ENCODE measurements around the gene OR1S2. TPM values are rescaled to one million over a fixed set of nuclear protein-coding genes. Genes with fewer than 3 reads are reported as not detected.
"Not testable (repeated sequence)": the region's sequence is repeated elsewhere in the genome, so short reads cannot be mapped to it uniquely, and the experiment has no call there.

The OR1S2 gene, protein sequence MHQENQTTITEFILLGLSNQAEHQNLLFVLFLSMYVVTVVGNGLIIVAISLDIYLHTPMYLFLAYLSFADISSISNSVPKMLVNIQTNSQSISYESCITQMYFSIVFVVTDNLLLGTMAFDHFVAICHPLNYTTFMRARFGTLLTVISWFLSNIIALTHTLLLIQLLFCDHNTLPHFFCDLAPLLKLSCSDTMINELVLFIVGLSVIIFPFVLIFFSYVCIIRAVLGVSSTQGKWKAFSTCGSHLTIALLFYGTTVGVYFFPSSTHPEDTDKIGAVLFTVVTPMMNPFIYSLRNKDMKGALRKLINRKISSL
- polyA plus RNA-seq, result not detected

DNA sequence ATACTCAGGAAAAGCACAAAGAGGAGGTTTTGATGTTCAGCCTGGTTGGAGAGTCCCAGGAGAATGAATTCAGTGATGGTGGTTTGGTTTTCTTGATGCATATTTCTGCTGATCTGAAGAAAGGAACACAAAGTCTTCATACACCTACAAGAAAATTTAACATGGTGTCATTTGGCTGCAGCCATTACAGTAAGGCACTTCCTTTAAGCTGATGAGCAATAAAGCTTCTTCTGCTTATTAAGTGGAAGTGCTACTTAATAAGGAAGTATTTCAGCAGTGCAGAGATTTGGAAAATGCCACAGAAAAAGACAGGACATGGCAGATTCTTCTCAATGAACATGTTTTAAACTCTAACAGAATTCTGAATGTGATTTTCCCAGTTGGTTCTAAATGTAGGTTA, at the start of gene OR1S2:
Gene OR1S2, minus strand, starts transcription at position 101 of the 400 bp plus-strand sequence. Its CDS starts 0 bp downstream, at position 101.
- Histone ChIP-seq H3K27me3 (ENCODE audit: control insufficient read depth in 1 of 2, insufficient read depth in 2 of 2, low read length in 2 of 2) (no peaks in the 10 kb centered on the region), H3K27ac (ENCODE audit: low read depth in 2 of 2, low read length in 1 of 2) (no peak within 1 kb of the TSS), H3K4me1 (ENCODE audit: control insufficient read depth in 2 of 2, insufficient read depth in 2 of 2, low read length in 1 of 2) (no peaks in the 10 kb centered on the region), H3K4me3 (ENCODE audit: low read depth in 1 of 2, low read length in 2 of 2) (no peak within 1 kb of the TSS), H3K9me3 (ENCODE audit: control insufficient read depth in 2 of 2, insufficient read depth in 1 of 2, low read depth in 1 of 2, low read length in 1 of 2) (no peaks in the 10 kb centered on the region), H3K36me3 (ENCODE audit: control insufficient read depth in 2 of 2, insufficient read depth in 2 of 2, low read length in 1 of 2) (no peaks in the 10 kb centered on the region)

DNA sequence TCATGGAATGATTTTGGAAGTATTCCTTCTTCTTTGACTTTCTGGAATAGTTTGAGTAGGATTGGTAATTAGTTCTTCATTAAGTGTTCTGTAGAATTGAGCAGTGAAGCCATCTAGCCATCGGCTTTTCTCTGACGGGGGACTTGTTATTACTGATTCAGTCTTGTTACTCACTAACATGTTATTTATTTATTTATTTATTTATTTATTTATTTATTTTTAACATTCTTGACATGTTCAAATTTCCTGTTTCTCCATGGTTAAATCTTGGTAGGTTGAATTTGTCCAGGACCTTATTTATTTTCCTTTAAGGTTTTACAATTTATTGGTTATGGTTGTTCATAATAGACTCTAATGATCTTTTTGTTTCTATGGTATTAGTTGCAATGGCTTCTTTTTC, 40.0 kb upstream of the OR1S2 start:
- Histone ChIP-seq H3K4me1 (ENCODE audit: control insufficient read depth in 2 of 2, insufficient read depth in 2 of 2, low read length in 1 of 2) (no peaks in the 10 kb centered on the region), H3K9me3 (ENCODE audit: control insufficient read depth in 2 of 2, insufficient read depth in 1 of 2, low read depth in 1 of 2, low read length in 1 of 2) (no peaks in the 10 kb centered on the region), H3K27me3 (ENCODE audit: control insufficient read depth in 1 of 2, insufficient read depth in 2 of 2, low read length in 2 of 2) (no peaks in the 10 kb centered on the region), H3K4me3 (ENCODE audit: low read depth in 1 of 2, low read length in 2 of 2) (no peak overlapping the region), H3K27ac (ENCODE audit: low read depth in 2 of 2, low read length in 1 of 2) (no peak overlapping the region), H3K36me3 (ENCODE audit: control insufficient read depth in 2 of 2, insufficient read depth in 2 of 2, low read length in 1 of 2) (no peaks in the 10 kb centered on the region)
- 96 to 97% methylated on average over 2 of the region's 2 CpGs for WGBS, 2 donors

DNA sequence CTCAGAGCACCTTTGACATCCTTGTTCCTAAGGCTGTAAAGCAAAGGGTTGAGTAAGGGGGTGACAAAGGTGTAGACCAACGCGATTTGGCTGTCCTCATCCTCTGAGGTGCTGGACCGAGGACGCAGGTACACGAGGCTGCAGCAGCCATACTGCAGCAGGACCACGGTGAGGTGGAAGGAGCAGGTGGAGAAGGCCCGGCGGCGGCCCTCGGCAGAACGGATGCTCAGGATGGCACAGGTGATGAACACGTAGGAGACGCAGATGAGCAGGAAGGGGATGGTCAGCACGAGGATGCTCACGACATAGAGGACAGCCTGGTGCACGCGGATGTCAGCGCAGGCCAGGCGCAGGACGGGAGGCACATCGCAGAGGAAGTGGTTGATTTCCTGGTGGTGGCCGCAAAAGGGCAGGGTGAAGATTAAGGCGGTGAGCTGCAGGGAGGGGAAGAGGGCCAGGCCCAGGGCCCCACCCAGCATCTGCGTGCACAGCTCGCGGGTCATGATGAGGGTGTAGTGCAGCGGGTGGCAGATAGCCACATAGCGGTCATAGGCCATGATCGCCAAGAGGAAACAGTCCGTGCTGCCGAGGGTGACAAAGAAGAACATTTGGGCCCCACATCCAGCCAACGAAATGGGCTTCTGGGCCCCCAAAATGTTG, 24.1 kb upstream of the OR1S2 start:
- H3K4me3 ChIP-seq (ENCODE audit: low read depth in 1 of 2, low read length in 2 of 2), result no peak overlapping the region
- peaks cover 0 to 5% of the 10 kb centered on the region in 2 donors for H3K9me3 ChIP-seq (ENCODE audit: control insufficient read depth in 2 of 2, insufficient read depth in 1 of 2, low read depth in 1 of 2, low read length in 1 of 2)
- no peaks in the 10 kb centered on the region for H3K27me3 ChIP-seq (ENCODE audit: control insufficient read depth in 1 of 2, insufficient read depth in 2 of 2, low read length in 2 of 2)
- WGBS, 2 donors, result 91 to 92% methylated on average over 32 of the region's 32 CpGs
- H3K27ac ChIP-seq (ENCODE audit: low read depth in 2 of 2, low read length in 1 of 2), result no peak overlapping the region
- no peaks in the 10 kb centered on the region for H3K36me3 ChIP-seq (ENCODE audit: control insufficient read depth in 2 of 2, insufficient read depth in 2 of 2, low read length in 1 of 2)
- H3K4me1 ChIP-seq (ENCODE audit: control insufficient read depth in 2 of 2, insufficient read depth in 2 of 2, low read length in 1 of 2), result no peaks in the 10 kb centered on the region

DNA sequence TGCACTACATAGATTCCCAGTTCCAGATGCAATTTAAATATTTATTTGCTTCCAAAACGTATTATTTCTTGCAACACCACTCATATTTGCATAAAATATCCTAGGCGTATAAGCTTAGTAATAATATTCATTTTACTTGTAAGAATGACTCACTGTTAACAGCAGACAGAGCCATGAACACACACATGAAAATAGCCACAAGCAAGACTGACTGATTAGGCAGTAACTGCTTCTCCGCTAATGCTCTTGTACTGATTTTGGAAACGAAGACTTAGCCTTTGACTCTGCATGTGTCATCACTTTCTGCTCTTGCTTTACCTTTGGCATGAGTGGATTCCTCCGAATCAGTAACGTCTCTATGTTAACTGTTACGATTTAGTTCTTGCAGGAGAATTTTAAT, 18.8 kb upstream of the OR1S2 start:
- WGBS, 2 donors, result 47 to 64% methylated on average over 7 of the region's 7 CpGs

DNA sequence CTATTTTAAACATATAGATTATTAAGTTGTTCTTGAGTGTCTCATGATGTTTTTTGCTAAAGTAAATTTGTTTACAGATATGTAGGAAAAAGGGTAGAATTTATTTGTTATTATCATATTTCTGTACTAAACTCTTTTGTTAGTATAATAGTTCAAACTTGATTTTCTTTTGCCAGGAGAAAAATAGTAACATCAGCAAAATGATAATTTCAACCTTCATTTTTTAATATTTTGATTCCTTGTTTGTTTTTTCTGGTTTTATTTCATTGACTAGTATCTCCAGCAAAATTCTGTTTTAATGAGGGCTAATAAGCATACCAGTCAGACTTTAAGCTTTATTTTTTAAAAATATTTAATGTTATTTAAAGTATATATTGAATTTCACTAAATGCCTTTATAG, 12.5 kb upstream of the OR1S2 start:
- Histone ChIP-seq H3K27ac (ENCODE audit: low read depth in 2 of 2, low read length in 1 of 2) (no peak overlapping the region), H3K36me3 (ENCODE audit: control insufficient read depth in 2 of 2, insufficient read depth in 2 of 2, low read length in 1 of 2) (no peaks in the 10 kb centered on the region), H3K4me1 (ENCODE audit: control insufficient read depth in 2 of 2, insufficient read depth in 2 of 2, low read length in 1 of 2) (no peaks in the 10 kb centered on the region), H3K4me3 (ENCODE audit: low read depth in 1 of 2, low read length in 2 of 2) (no peak overlapping the region), H3K27me3 (ENCODE audit: control insufficient read depth in 1 of 2, insufficient read depth in 2 of 2, low read length in 2 of 2) (no peaks in the 10 kb centered on the region), H3K9me3 (ENCODE audit: control insufficient read depth in 2 of 2, insufficient read depth in 1 of 2, low read depth in 1 of 2, low read length in 1 of 2) (no peaks in the 10 kb centered on the region)

More for the DNA sequence above, 18.8 kb upstream of the OR1S2 start:
- Histone ChIP-seq H3K4me3 (ENCODE audit: low read depth in 1 of 2, low read length in 2 of 2) (no peak overlapping the region), H3K9me3 (ENCODE audit: control insufficient read depth in 2 of 2, insufficient read depth in 1 of 2, low read depth in 1 of 2, low read length in 1 of 2) (no peaks in the 10 kb centered on the region), H3K27ac (ENCODE audit: low read depth in 2 of 2, low read length in 1 of 2) (no peak overlapping the region), H3K27me3 (ENCODE audit: control insufficient read depth in 1 of 2, insufficient read depth in 2 of 2, low read length in 2 of 2) (no peaks in the 10 kb centered on the region), H3K36me3 (ENCODE audit: control insufficient read depth in 2 of 2, insufficient read depth in 2 of 2, low read length in 1 of 2) (no peaks in the 10 kb centered on the region), H3K4me1 (ENCODE audit: control insufficient read depth in 2 of 2, insufficient read depth in 2 of 2, low read length in 1 of 2) (no peaks in the 10 kb centered on the region)

DNA sequence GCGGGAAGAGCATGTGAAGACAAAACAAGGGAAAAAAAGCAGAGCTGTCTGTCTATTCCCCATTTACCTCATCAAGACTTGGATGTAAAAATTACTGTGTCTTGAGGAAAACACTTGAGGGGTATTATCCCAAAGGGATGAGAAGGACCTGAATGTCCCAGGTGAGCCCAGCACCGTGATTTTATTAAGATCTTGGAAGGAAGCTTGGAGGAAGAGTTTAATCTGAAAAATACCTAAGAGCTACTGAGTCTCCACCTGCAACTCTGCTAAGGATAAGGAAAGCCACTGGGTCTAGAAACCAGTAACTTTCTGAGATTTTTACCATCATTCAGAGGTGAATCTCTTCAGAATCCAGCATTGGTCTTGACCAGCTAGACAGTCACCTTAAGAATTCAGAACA, 8.5 kb upstream of the OR1S2 start, which contains the start of gene OR1S1:
Gene OR1S1, plus strand, starts transcription at position 301 of the 400 bp plus-strand sequence.
- not testable (repeated sequence) for H3K36me3 ChIP-seq (ENCODE audit: control insufficient read depth in 2 of 2, insufficient read depth in 2 of 2, low read length in 1 of 2); H3K27ac ChIP-seq (ENCODE audit: low read depth in 2 of 2, low read length in 1 of 2)
- 78 to 86% methylated on average over 2 of the region's 2 CpGs for WGBS, 2 donors

DNA sequence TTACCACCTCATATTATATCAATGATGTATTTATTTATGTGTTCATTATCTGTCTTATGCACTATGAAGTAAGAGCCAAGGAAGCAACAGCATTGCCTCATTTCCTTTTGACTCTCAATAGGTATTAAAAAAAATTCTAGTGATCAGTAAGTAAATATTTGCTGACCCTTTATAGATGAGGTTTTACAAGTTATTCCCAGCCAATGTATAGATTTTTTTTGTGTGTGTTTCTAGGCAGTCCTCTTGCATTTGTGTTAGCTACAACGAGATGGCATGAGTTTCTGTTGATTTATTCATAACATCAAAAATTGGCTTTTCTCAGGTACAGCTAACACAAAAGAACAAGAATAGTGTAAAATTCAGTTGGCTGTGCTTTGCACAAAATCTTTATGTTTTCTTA, 4.7 kb downstream of the OR1S2 start:
- Histone ChIP-seq H3K9me3 (ENCODE audit: control insufficient read depth in 2 of 2, insufficient read depth in 1 of 2, low read depth in 1 of 2, low read length in 1 of 2) (no peaks in the 10 kb centered on the region), H3K36me3 (ENCODE audit: control insufficient read depth in 2 of 2, insufficient read depth in 2 of 2, low read length in 1 of 2) (no peaks in the 10 kb centered on the region), H3K4me1 (ENCODE audit: control insufficient read depth in 2 of 2, insufficient read depth in 2 of 2, low read length in 1 of 2) (no peaks in the 10 kb centered on the region), H3K27ac (ENCODE audit: low read depth in 2 of 2, low read length in 1 of 2) (no peak overlapping the region), H3K27me3 (ENCODE audit: control insufficient read depth in 1 of 2, insufficient read depth in 2 of 2, low read length in 2 of 2) (no peaks in the 10 kb centered on the region), H3K4me3 (ENCODE audit: low read depth in 1 of 2, low read length in 2 of 2) (no peak overlapping the region)
- WGBS, 2 donors, result 35 to 36% methylated on average over 1 of the region's 1 CpG

More for the DNA sequence above, 8.5 kb upstream of the OR1S2 start, which contains the start of gene OR1S1:
- not testable (repeated sequence) for H3K27me3 ChIP-seq (ENCODE audit: control insufficient read depth in 1 of 2, insufficient read depth in 2 of 2, low read length in 2 of 2); H3K4me3 ChIP-seq (ENCODE audit: low read depth in 1 of 2, low read length in 2 of 2); H3K9me3 ChIP-seq (ENCODE audit: control insufficient read depth in 2 of 2, insufficient read depth in 1 of 2, low read depth in 1 of 2, low read length in 1 of 2); H3K4me1 ChIP-seq (ENCODE audit: control insufficient read depth in 2 of 2, insufficient read depth in 2 of 2, low read length in 1 of 2)

DNA sequence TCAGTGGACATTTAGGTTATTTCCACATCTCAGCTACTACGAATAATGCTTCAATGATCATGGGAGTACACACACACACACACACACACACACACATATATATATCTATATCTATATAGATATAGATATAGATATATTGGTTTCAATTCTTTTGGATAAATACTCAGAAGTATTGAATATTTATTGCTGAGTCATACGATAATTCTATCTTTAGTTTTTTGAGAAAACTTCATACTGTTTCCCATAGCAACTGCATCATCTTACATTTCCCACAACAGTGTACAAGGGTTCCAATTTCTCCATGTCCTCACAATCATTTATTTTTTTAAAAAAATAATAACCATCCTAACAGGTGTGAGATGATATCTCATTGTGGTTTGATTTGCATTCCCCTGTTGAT, 8.0 kb downstream of the OR1S2 start:
- Histone ChIP-seq H3K4me1 (ENCODE audit: control insufficient read depth in 2 of 2, insufficient read depth in 2 of 2, low read length in 1 of 2) (no peaks in the 10 kb centered on the region), H3K36me3 (ENCODE audit: control insufficient read depth in 2 of 2, insufficient read depth in 2 of 2, low read length in 1 of 2) (no peaks in the 10 kb centered on the region), H3K9me3 (ENCODE audit: control insufficient read depth in 2 of 2, insufficient read depth in 1 of 2, low read depth in 1 of 2, low read length in 1 of 2) (no peaks in the 10 kb centered on the region), H3K27ac (ENCODE audit: low read depth in 2 of 2, low read length in 1 of 2) (no peak overlapping the region), H3K27me3 (ENCODE audit: control insufficient read depth in 1 of 2, insufficient read depth in 2 of 2, low read length in 2 of 2) (no peaks in the 10 kb centered on the region), H3K4me3 (ENCODE audit: low read depth in 1 of 2, low read length in 2 of 2) (no peak overlapping the region)
- WGBS, 2 donors, result 81 to 94% methylated on average over 2 of the region's 2 CpGs

DNA sequence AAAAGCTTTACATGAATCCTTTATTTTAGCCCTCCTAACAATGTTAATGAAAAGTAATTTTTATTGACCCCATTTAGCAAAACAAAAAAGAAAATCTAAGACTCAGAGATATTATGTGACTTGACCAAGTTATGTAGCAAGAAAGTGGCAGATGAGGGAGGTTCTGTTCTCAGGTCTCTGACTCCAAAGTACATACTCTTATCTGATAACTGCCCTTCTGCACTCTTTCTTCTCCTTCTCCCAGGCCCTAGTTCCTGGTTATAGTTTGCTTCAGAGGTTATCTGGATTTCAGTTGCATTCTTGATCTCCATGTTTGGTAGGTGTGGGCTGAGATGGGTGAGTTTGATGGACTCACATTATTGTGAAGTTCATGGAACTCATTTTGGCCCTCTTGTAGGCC, 10.6 kb downstream of the OR1S2 start:
- Histone ChIP-seq H3K4me3 (ENCODE audit: low read depth in 1 of 2, low read length in 2 of 2) (no peak overlapping the region), H3K4me1 (ENCODE audit: control insufficient read depth in 2 of 2, insufficient read depth in 2 of 2, low read length in 1 of 2) (no peaks in the 10 kb centered on the region), H3K27ac (ENCODE audit: low read depth in 2 of 2, low read length in 1 of 2) (no peak overlapping the region), H3K27me3 (ENCODE audit: control insufficient read depth in 1 of 2, insufficient read depth in 2 of 2, low read length in 2 of 2) (no peaks in the 10 kb centered on the region), H3K9me3 (ENCODE audit: control insufficient read depth in 2 of 2, insufficient read depth in 1 of 2, low read depth in 1 of 2, low read length in 1 of 2) (no peaks in the 10 kb centered on the region), H3K36me3 (ENCODE audit: control insufficient read depth in 2 of 2, insufficient read depth in 2 of 2, low read length in 1 of 2) (no peaks in the 10 kb centered on the region)

DNA sequence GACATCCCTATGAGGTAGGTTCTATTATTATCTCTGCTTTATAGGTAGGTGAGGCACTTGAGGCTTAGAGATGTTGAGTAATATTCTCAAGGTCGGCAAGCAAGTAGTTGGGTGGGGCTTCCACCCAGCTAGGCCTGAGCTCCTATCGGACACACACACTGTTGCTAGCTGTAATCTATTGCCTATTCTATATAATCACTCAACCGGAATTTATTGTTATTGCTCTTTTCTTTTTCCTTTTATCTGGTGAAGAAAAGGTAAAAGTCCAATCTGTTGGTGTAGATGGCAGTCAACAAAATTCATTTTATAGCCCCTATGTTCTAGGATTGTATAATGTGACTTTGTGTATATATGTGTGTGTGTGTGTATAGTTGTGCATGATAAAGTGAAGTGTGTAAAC, 11.7 kb downstream of the OR1S2 start:
- 51 to 71% methylated on average over 3 of the region's 3 CpGs for WGBS, 2 donors
- Histone ChIP-seq H3K9me3 (ENCODE audit: control insufficient read depth in 2 of 2, insufficient read depth in 1 of 2, low read depth in 1 of 2, low read length in 1 of 2) (no peaks in the 10 kb centered on the region), H3K4me1 (ENCODE audit: control insufficient read depth in 2 of 2, insufficient read depth in 2 of 2, low read length in 1 of 2) (no peaks in the 10 kb centered on the region), H3K36me3 (ENCODE audit: control insufficient read depth in 2 of 2, insufficient read depth in 2 of 2, low read length in 1 of 2) (no peaks in the 10 kb centered on the region), H3K4me3 (ENCODE audit: low read depth in 1 of 2, low read length in 2 of 2) (no peak overlapping the region), H3K27ac (ENCODE audit: low read depth in 2 of 2, low read length in 1 of 2) (no peak overlapping the region), H3K27me3 (ENCODE audit: control insufficient read depth in 1 of 2, insufficient read depth in 2 of 2, low read length in 2 of 2) (no peaks in the 10 kb centered on the region)
